Neuronal stem cell (in vitro differentiated cells): ENCODE data around the gene SLCO3A1.
A peak's percentile ranks its signal among the peaks of the same experiment; 100 is the strongest.

Source experiments
- DNase-seq: peaks from one replicate; pipeline ENCODE4 v3.0.0-alpha.2; 2013; ENCODE audit warnings: low spot score
- H2AFZ ChIP-seq: one replicate; pipeline ENCODE4 v1.6.1; 2013; ENCODE audit warnings: mild to moderate bottlenecking, low read length, inconsistent platforms
- H2AK5ac ChIP-seq: 2 replicates; pipeline ENCODE4 v1.6.1; 2013; ENCODE audit warnings: low read depth, mild to moderate bottlenecking, inconsistent platforms, low read length, moderate library complexity, mixed read lengths
- H2BK120ac ChIP-seq: 2 replicates; pipeline ENCODE4 v1.6.1; 2013; ENCODE audit warnings: low read depth, mild to moderate bottlenecking, inconsistent platforms, low read length, moderate library complexity, mixed read lengths
- H2BK12ac ChIP-seq: one replicate; pipeline ENCODE4 v1.6.1; 2013; ENCODE audit warnings: low read length, inconsistent platforms
- H2BK15ac ChIP-seq: 2 replicates; pipeline ENCODE4 v1.6.1; 2013; ENCODE audit warnings: mild to moderate bottlenecking, low read length, inconsistent platforms, mixed read lengths
- H2BK5ac ChIP-seq: one replicate; pipeline ENCODE4 v1.6.1; 2013; ENCODE audit warnings: inconsistent platforms, mild to moderate bottlenecking, low read length, moderate library complexity
- H3K14ac ChIP-seq: one replicate; pipeline ENCODE4 v1.6.1; 2013; ENCODE audit warnings: low read length, inconsistent platforms
- H3K18ac ChIP-seq: 2 replicates; pipeline ENCODE4 v1.6.1; 2013; ENCODE audit warnings: low read length, inconsistent platforms
- H3K23ac ChIP-seq: 2 replicates; pipeline ENCODE4 v1.6.1; 2013; ENCODE audit warnings: low read depth, mild to moderate bottlenecking, mixed read lengths, low read length, inconsistent platforms; ENCODE audit not compliant: poor library complexity
- H3K27ac ChIP-seq: replicated peaks from 3 replicates; pipeline ENCODE4 v1.5.1; 2013; ENCODE audit warnings: low read length, inconsistent platforms
- H3K27me3 ChIP-seq, 3 experiments: 2 replicates each; pipeline ENCODE4 v1.6.1; 2013; ENCODE audit warnings: low read length in 3 of 3, mild to moderate bottlenecking in 2 of 3, inconsistent platforms in 1 of 3, low read depth in 1 of 3, mixed read lengths in 1 of 3, moderate library complexity in 1 of 3; ENCODE audit not compliant: control insufficient read depth in 3 of 3, insufficient read depth in 3 of 3
- H3K36me3 ChIP-seq, 2 donors: replicated peaks in 1 of 2; 2 replicates each; pipeline ENCODE4 v1.6.1; 2013; ENCODE audit warnings: low read length in 2 of 2; ENCODE audit not compliant: control insufficient read depth in 2 of 2, insufficient read depth in 2 of 2
- H3K4ac ChIP-seq: 2 replicates; pipeline ENCODE4 v1.6.1; 2013; ENCODE audit warnings: inconsistent platforms, mild to moderate bottlenecking, low read length, moderate library complexity
- H3K4me1 ChIP-seq, 2 donors: 1 replicate in 1 of 2; 2 replicates in 1 of 2; pipeline ENCODE4 v1.6.1; 2013; ENCODE audit warnings: low read length in 2 of 2, low read depth in 1 of 2; ENCODE audit not compliant: control insufficient read depth in 2 of 2, insufficient read depth in 1 of 2
- H3K4me2 ChIP-seq: one replicate; pipeline ENCODE4 v1.6.1; 2013; ENCODE audit warnings: mild to moderate bottlenecking, low read length, inconsistent platforms; ENCODE audit not compliant: insufficient read depth, poor library complexity, severe bottlenecking
- H3K4me3 ChIP-seq, 2 donors: 2 replicates each; pipeline ENCODE4 v1.5.1; 2013; ENCODE audit warnings: low read length in 2 of 2, mild to moderate bottlenecking in 2 of 2, inconsistent platforms in 1 of 2, moderate library complexity in 1 of 2
- H3K79me1 ChIP-seq: one replicate; pipeline ENCODE4 v1.6.1; 2013; ENCODE audit warnings: low read depth, mild to moderate bottlenecking, inconsistent platforms, low read length, moderate library complexity
- H3K9ac ChIP-seq: one replicate; pipeline ENCODE4 v1.6.1; 2013; ENCODE audit warnings: mild to moderate bottlenecking, low read depth, low read length, inconsistent platforms; ENCODE audit not compliant: poor library complexity
- H3K9me3 ChIP-seq, 2 donors: replicated peaks in 1 of 2; 2 replicates each; pipeline versions ENCODE3 to v1.6.1; 2013; ENCODE audit warnings: low read length in 2 of 2, mild to moderate bottlenecking in 2 of 2, inconsistent platforms in 1 of 2, low read depth in 1 of 2, mixed read lengths in 1 of 2, moderate library complexity in 1 of 2; ENCODE audit not compliant: control insufficient read depth in 2 of 2, insufficient read depth in 1 of 2
- H4K8ac ChIP-seq: one replicate; pipeline ENCODE4 v1.6.1; 2013; ENCODE audit warnings: low read depth, mild to moderate bottlenecking, inconsistent platforms, low read length, moderate library complexity
- H4K91ac ChIP-seq: one replicate; pipeline ENCODE4 v1.6.1; 2013; ENCODE audit warnings: low read length, low read depth, mild to moderate bottlenecking, inconsistent platforms; ENCODE audit not compliant: poor library complexity
- WGBS, 2 donors: extraction: QIAGEN DNeasy Blood & Tissue Kit; methylation state at CpG; one replicate each; pipeline ENCODE4 v1.1.7; 2013; ENCODE audit warnings: missing lambda C conversion rate in 2 of 2, mixed read lengths in 1 of 2; ENCODE audit not compliant: insufficient read length in 2 of 2, insufficient replicate concordance in 1 of 2; ENCODE audit errors: extremely low coverage in 2 of 2; 5-methylcytosine and 5-hydroxymethylcytosine counted together

The SLCO3A1 gene

GRCh38 chr15:92142242-92143232 is 289.0 kb downstream of the SLCO3A1 start:
- Histone ChIP-seq H3K4ac (no peak overlapping the region), H2AFZ (no peak overlapping the region), H3K4me1 (peaks cover 0 to 7% of the 10 kb centered on the region in 2 donors), H3K23ac (no peak overlapping the region), H2BK15ac (no peak overlapping the region), H3K4me3 (no peak overlapping the region), H3K9ac (no peak overlapping the region), H3K18ac (no peak overlapping the region), H3K14ac (no peak overlapping the region), H2AK5ac (no peak overlapping the region), H2BK120ac (no peak overlapping the region), H2BK12ac (no peak overlapping the region), H2BK5ac (no peak overlapping the region), H3K27ac (no peak overlapping the region), H4K91ac (no peak overlapping the region), H3K79me1 (no peaks in the 10 kb centered on the region), H3K36me3 (no peaks in the 10 kb centered on the region), H4K8ac (no peak overlapping the region), H3K9me3 (no peaks in the 10 kb centered on the region), H3K4me2 (no peak overlapping the region), H3K27me3 (no peaks in the 10 kb centered on the region)
- DNase-seq = no peak
- no CpG with 5 or more reads among the region's 13 CpGs for WGBS, 2 donors

- Histone ChIP-seq H3K4me2 (no peak overlapping the region), H3K9me3 (no peaks in the 10 kb centered on the region), H3K4me1 (peaks cover 0 to 7% of the 10 kb centered on the region in 2 donors), H4K8ac (no peak overlapping the region), H3K9ac (peak overlapping the region; percentile 6), H3K4ac (no peak overlapping the region), H3K4me3 (no peak overlapping the region), H2BK12ac (no peak overlapping the region), H3K27ac (no peak overlapping the region), H4K91ac (no peak overlapping the region), H3K14ac (no peak overlapping the region), H3K79me1 (no peaks in the 10 kb centered on the region), H3K18ac (no peak overlapping the region), H3K27me3 (no peaks in the 10 kb centered on the region), H3K23ac (peak overlapping the region; percentile 46), H2BK120ac (no peak overlapping the region), H2AK5ac (no peak overlapping the region), H3K36me3 (no peaks in the 10 kb centered on the region), H2BK5ac (no peak overlapping the region), H2BK15ac (no peak overlapping the region), H2AFZ (no peak overlapping the region)
- DNase-seq = no peak
- WGBS, 2 donors = no CpG with 5 or more reads among the region's 16 CpGs
Observed at GRCh38 chr15:92143765-92144164, 290.3 kb downstream of the SLCO3A1 start.

GRCh38 chr15:92146511-92147150 is 293.1 kb downstream of the SLCO3A1 start:
- no CpG with 5 or more reads among the region's 14 CpGs for WGBS, 2 donors
- H3K23ac ChIP-seq = no peak overlapping the region
- no peaks in the 10 kb centered on the region for H3K9me3 ChIP-seq

DNA sequence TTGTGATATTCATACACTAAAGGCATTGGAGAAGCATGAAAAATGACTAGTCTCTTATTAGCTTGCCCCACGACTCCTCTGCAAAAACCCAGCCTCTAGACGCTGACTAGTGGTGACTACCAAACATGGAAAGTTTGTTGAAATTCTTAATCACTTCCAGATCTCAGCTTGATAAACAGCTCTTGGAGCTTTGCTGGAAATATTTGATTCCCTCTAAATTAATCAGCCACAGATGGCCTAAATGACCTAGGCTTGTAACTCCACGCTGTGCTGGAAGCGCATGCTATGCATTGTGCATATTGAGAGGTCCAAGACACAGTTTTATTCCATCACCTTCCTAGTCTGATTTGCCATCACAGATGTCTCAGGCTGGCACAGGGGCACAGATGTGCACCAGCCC is 295.5 kb downstream of the SLCO3A1 start:
- Histone ChIP-seq H3K9me3 (no peaks in the 10 kb centered on the region), H2AFZ (no peak overlapping the region), H3K9ac (no peak overlapping the region), H4K91ac (no peak overlapping the region), H3K4me2 (no peak overlapping the region), H2BK5ac (no peak overlapping the region), H3K4ac (no peak overlapping the region), H3K27me3 (no peaks in the 10 kb centered on the region), H3K18ac (peak overlapping the region; percentile 21), H2BK15ac (no peak overlapping the region), H2BK12ac (no peak overlapping the region), H3K27ac (no peak overlapping the region), H2BK120ac (no peak overlapping the region), H3K79me1 (no peaks in the 10 kb centered on the region), H3K4me3 (no peak overlapping the region), H3K14ac (no peak overlapping the region), H3K4me1 (peaks cover 0 to 7% of the 10 kb centered on the region in 2 donors), H2AK5ac (no peak overlapping the region), H4K8ac (peak overlapping the region; percentile 54), H3K23ac (no peak overlapping the region), H3K36me3 (peaks cover 0 to 2% of the 10 kb centered on the region in 2 donors)
- no peak for DNase-seq
- WGBS, 2 donors = no CpG with 5 or more reads among the region's 4 CpGs

More at GRCh38 chr15:92146511-92147150, 293.1 kb downstream of the SLCO3A1 start:
- Histone ChIP-seq H4K8ac (no peak overlapping the region), H2BK120ac (no peak overlapping the region), H3K36me3 (peaks cover 0 to 2% of the 10 kb centered on the region in 2 donors), H3K27me3 (no peaks in the 10 kb centered on the region), H4K91ac (no peak overlapping the region), H2BK15ac (no peak overlapping the region), H3K14ac (no peak overlapping the region), H3K9ac (no peak overlapping the region), H2AK5ac (peak overlapping the region; percentile 47), H3K79me1 (no peaks in the 10 kb centered on the region), H3K27ac (no peak overlapping the region), H2AFZ (peak overlapping the region; percentile 51), H3K18ac (no peak overlapping the region), H3K4me2 (no peak overlapping the region), H3K4me3 (no peak overlapping the region), H2BK12ac (no peak overlapping the region), H3K4ac (no peak overlapping the region), H3K4me1 (peaks cover 0 to 7% of the 10 kb centered on the region in 2 donors), H2BK5ac (no peak overlapping the region)
- no peak for DNase-seq
